HG03039 (cell line): Measurements from ENCODE around the gene OR2AK2.

Experiments
- ATAC-seq: cut with Tn5 transposase; IDR thresholded peaks from one replicate; pipeline ENCODE4 v1.9.1; 2021; ENCODE audit warnings: mild to moderate bottlenecking, moderate library complexity; ENCODE audit not compliant: unreplicated experiment

The OR2AK2 gene

GRCh38 chr1:247964933-247965332 lies at the start of gene OR2AK2:
Gene OR2AK2 (plus strand): TSS chr1:247965233. CDS start chr1:247965377, 144 bp downstream.
- no peak for ATAC-seq

- no peak for ATAC-seq
Observed at GRCh38 chr1:247919952-247920351, 45.1 kb upstream of the OR2AK2 start, which contains the start of gene OR2T8. Gene OR2T8 (plus strand): TSS chr1:247920252. CDS start chr1:247921018, 766 bp downstream.

- no peak for ATAC-seq
Observed at GRCh38 chr1:247923941-247924340, 41.1 kb upstream of the OR2AK2 start.

- no peak for ATAC-seq
Observed at GRCh38 chr1:247924868-247925267, 40.2 kb upstream of the OR2AK2 start, which contains the start of gene OR2AJ1. Gene OR2AJ1 (plus strand): TSS chr1:247924889. CDS start chr1:247933769, 8,880 bp downstream.

- ATAC-seq: no peak
Observed at GRCh38 chr1:247933989-247934388, 31.0 kb upstream of the OR2AK2 start.

- ATAC-seq: no peak
Observed at GRCh38 chr1:247935781-247936180, 29.3 kb upstream of the OR2AK2 start.

GRCh38 chr1:247936415-247936814 lies 28.6 kb upstream of the OR2AK2 start:
- no peak for ATAC-seq

GRCh38 chr1:247936965-247937734 lies 27.9 kb upstream of the OR2AK2 start:
- peak; percentile 100 for ATAC-seq

- no peak for ATAC-seq
Observed at GRCh38 chr1:247942624-247943023, 22.4 kb upstream of the OR2AK2 start.

GRCh38 chr1:247948558-247948957 lies 16.5 kb upstream of the OR2AK2 start, which contains the start of gene OR2L8:
Gene OR2L8 (plus strand): TSS chr1:247948858. CDS start chr1:247948858, 0 bp downstream.
- ATAC-seq: no peak

GRCh38 chr1:247953408-247953807 lies 11.6 kb upstream of the OR2AK2 start:
- no peak for ATAC-seq

- no peak for ATAC-seq
Observed at GRCh38 chr1:247961791-247962190, 3.2 kb upstream of the OR2AK2 start.

GRCh38 chr1:247962911-247963588 lies 2.0 kb upstream of the OR2AK2 start:
- ATAC-seq: no peak

- ATAC-seq: peak; percentile 69
Observed at GRCh38 chr1:247966532-247967204, 1.6 kb downstream of the OR2AK2 start.

- ATAC-seq: no peak
Observed at GRCh38 chr1:247992986-247993385, 28.0 kb downstream of the OR2AK2 start.

- no peak for ATAC-seq
Observed at GRCh38 chr1:247998811-247999210, 33.8 kb downstream of the OR2AK2 start.

- ATAC-seq: no peak
Observed at GRCh38 chr1:248000169-248000568, 35.1 kb downstream of the OR2AK2 start.

GRCh38 chr1:248007778-248008177 lies 42.7 kb downstream of the OR2AK2 start:
- no peak for ATAC-seq

- no peak for ATAC-seq
Observed at GRCh38 chr1:248009681-248010080, 44.6 kb downstream of the OR2AK2 start.

- no peak for ATAC-seq
Observed at GRCh38 chr1:248013229-248013710, 48.2 kb downstream of the OR2AK2 start, which contains the start of gene OR2L5. Gene OR2L5 (plus strand): TSS chr1:248013660. CDS start chr1:248021948, 8,288 bp downstream.

GRCh38 chr1:248015803-248016202 lies 50.8 kb downstream of the OR2AK2 start:
- ATAC-seq: no peak
